GM12872 (cell line): ENCODE data around the gene THAP7.

ENCODE experiments used
- CTCF ChIP-seq: IDR thresholded peaks from 3 replicates; pipeline ENCODE4 v1.5.1; 2011; ENCODE audit warnings: low read depth, mild to moderate bottlenecking, low read length, moderate library complexity; ENCODE audit not compliant: insufficient read depth

The THAP7 gene

GRCh38 chr22:20978419-20978818 lies 23.5 kb downstream of the THAP7 start:
- no peak for TF ChIP-seq CTCF

- no peak for TF ChIP-seq CTCF
These were observed 24.3 kb downstream of the THAP7 start for GRCh38 chr22:20977516-20978170.

GRCh38 chr22:20977019-20977418 lies 24.9 kb downstream of the THAP7 start:
- TF ChIP-seq CTCF, result no peak

- TF ChIP-seq CTCF, result no peak
These were observed 25.5 kb downstream of the THAP7 start for GRCh38 chr22:20976291-20976877.

- no peak for TF ChIP-seq CTCF
These were observed 26.2 kb downstream of the THAP7 start for GRCh38 chr22:20975541-20976290.

- no peak for TF ChIP-seq CTCF
These were observed 27.5 kb downstream of the THAP7 start for GRCh38 chr22:20974336-20974955.

GRCh38 chr22:20973634-20974286 lies 28.2 kb downstream of the THAP7 start:
- no peak for TF ChIP-seq CTCF
